IPS DF 6.9 (cell line): ENCODE data around the gene CSRNP3.
"Not testable (repeated sequence)": the region's sequence is repeated elsewhere in the genome, so short reads cannot be mapped to it uniquely, and the experiment has no call there.

ENCODE experiments used
- DNase-seq: peaks from one replicate; pipeline ENCODE4 v3.0.0-alpha.2; 2013; ENCODE audit warnings: low read depth, low spot score
- H3K27ac ChIP-seq: one replicate; pipeline ENCODE4 v1.5.1; 2013; ENCODE audit warnings: low read length, control low read depth
- H3K27me3 ChIP-seq: 2 replicates; pipeline ENCODE4 v1.6.1; 2013; ENCODE audit warnings: mild to moderate bottlenecking, low read length; ENCODE audit not compliant: control insufficient read depth, insufficient read depth
- H3K36me3 ChIP-seq: 2 replicates; pipeline ENCODE4 v1.6.1; 2013; ENCODE audit warnings: low read length; ENCODE audit not compliant: control insufficient read depth, insufficient read depth
- H3K4me1 ChIP-seq: 2 replicates; pipeline ENCODE4 v1.6.1; 2013; ENCODE audit warnings: low read length; ENCODE audit not compliant: control insufficient read depth, insufficient read depth
- H3K4me3 ChIP-seq: 2 replicates; pipeline ENCODE4 v1.5.1; 2013; ENCODE audit warnings: mild to moderate bottlenecking, low read length
- H3K9me3 ChIP-seq: 2 replicates; pipeline ENCODE4 v1.6.1; 2013; ENCODE audit warnings: low read length, inconsistent platforms; ENCODE audit not compliant: control insufficient read depth, insufficient read depth
- WGBS: extraction: QIAGEN DNeasy Blood & Tissue Kit; methylation state at CpG from one replicate; pipeline ENCODE4 v1.1.7; 2013; ENCODE audit warnings: mixed read lengths, missing lambda C conversion rate; ENCODE audit not compliant: insufficient read length, insufficient coverage; 5-methylcytosine and 5-hydroxymethylcytosine counted together

CSRNP3 gene

DNA sequence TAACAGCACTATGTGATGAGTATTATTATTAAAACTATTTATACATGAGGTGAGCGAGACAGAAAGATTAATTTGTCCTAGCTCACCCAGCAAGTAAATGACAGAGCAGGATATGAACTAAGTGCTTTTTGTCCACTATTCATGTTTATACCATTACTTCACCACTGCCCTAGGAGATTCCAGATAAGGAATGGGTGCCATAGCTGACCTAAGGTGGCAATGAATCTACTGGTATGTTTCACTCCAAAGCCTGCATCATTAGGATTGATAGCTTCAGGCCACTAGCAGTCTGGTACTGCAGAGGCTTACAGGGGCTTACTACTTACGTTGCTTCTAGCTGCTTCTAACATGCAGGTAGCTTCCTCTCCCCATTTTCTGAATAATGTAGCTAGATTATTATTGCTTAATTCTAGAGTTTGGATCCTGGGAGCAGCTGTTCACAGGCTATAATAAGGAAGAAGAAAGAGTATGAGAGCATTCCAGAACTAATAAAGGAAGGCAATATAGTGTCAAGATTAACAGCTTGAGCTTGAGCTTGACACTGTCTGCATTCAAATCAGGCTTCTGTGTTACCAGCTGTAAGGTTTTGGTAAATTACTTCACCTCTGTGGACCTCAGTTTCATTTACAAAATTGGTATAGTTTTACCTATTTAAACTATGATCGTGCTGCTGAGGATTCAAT lies 170.9 kb downstream of the CSRNP3 start:
- WGBS: no CpG with 5 or more reads among the region's 3 CpGs
- no peak for DNase-seq

GRCh38 chr2:165645930-165646831 lies 176.7 kb downstream of the CSRNP3 start:
- no peaks in the 10 kb centered on the region for H3K4me1 ChIP-seq
- H3K27me3 ChIP-seq: no peaks in the 10 kb centered on the region
- H3K27ac ChIP-seq: no peak overlapping the region
- H3K9me3 ChIP-seq: no peaks in the 10 kb centered on the region; the same call in 1 of the 2 replicates
- H3K4me3 ChIP-seq: no peak overlapping the region
- DNase-seq: no peak
- H3K36me3 ChIP-seq: no peaks in the 10 kb centered on the region; the same call in 1 of the 2 replicates
- no CpG with 5 or more reads among the region's 7 CpGs for WGBS

More for the DNA sequence above, 170.9 kb downstream of the CSRNP3 start:
- Histone ChIP-seq H3K27me3 (no peaks in the 10 kb centered on the region), H3K4me3 (no peak overlapping the region), H3K36me3 (no peaks in the 10 kb centered on the region; the same call in 1 of the 2 replicates), H3K27ac (no peak overlapping the region), H3K4me1 (no peaks in the 10 kb centered on the region), H3K9me3 (no peaks in the 10 kb centered on the region; the same call in 1 of the 2 replicates)

- H3K27ac ChIP-seq: no peak overlapping the region
- no peaks in the 10 kb centered on the region for H3K27me3 ChIP-seq
- H3K9me3 ChIP-seq: no peaks in the 10 kb centered on the region; the same call in 1 of the 2 replicates
- no peaks in the 10 kb centered on the region for H3K4me1 ChIP-seq
- no peak overlapping the region for H3K4me3 ChIP-seq
- no peaks in the 10 kb centered on the region; the same call in 1 of the 2 replicates for H3K36me3 ChIP-seq
- no peak for DNase-seq
- no CpG with 5 or more reads among the region's 2 CpGs for WGBS
These were observed 177.9 kb downstream of the CSRNP3 start for GRCh38 chr2:165647409-165647808.

GRCh38 chr2:165648801-165649200 lies 179.3 kb downstream of the CSRNP3 start:
- Histone ChIP-seq H3K36me3 (no peaks in the 10 kb centered on the region), H3K4me1 (no peaks in the 10 kb centered on the region), H3K4me3 (no peak overlapping the region), H3K27ac (no peak overlapping the region), H3K27me3 (no peaks in the 10 kb centered on the region), H3K9me3 (no peaks in the 10 kb centered on the region)
- no CpG with 5 or more reads among the region's 4 CpGs for WGBS
- DNase-seq: no peak

- WGBS: no CpG with 5 or more reads among the region's 2 CpGs
- Histone ChIP-seq H3K9me3 (no peaks in the 10 kb centered on the region), H3K4me1 (no peaks in the 10 kb centered on the region), H3K27me3 (no peaks in the 10 kb centered on the region), H3K27ac (no peak overlapping the region), H3K4me3 (no peak overlapping the region), H3K36me3 (no peaks in the 10 kb centered on the region)
- DNase-seq: no peak
These were observed 181.7 kb downstream of the CSRNP3 start for GRCh38 chr2:165651233-165651632.

GRCh38 chr2:165655661-165656060 lies 186.2 kb downstream of the CSRNP3 start:
- WGBS: no CpG with 5 or more reads among the region's 6 CpGs
- Histone ChIP-seq H3K27me3 (no peaks in the 10 kb centered on the region), H3K4me1 (no peaks in the 10 kb centered on the region), H3K27ac (no peak overlapping the region), H3K9me3 (no peaks in the 10 kb centered on the region), H3K4me3 (no peak overlapping the region), H3K36me3 (no peaks in the 10 kb centered on the region)
- no peak for DNase-seq

DNA sequence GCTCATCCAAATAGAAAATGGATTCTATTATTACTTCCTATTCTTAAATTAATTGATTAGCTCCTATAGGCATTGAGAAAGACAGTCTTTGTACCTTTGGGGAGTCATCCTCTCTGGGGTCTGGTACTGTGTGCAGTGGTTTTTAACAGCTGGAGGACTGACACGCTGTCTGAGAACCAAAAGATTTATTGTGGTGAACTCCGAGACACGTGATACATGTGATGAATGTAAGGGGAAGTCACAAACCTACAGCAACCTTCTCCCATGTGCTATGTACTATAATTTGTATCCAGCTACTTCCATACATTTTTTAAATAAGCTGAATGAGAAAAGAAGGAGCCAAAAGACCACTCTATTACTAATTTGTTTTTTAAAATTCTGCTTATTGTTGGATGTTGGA lies 190.9 kb downstream of the CSRNP3 start:
- WGBS: no CpG with 5 or more reads among the region's 3 CpGs
- DNase-seq: no peak
- H3K4me3 ChIP-seq: no peak overlapping the region

GRCh38 chr2:165662720-165663119 lies 193.2 kb downstream of the CSRNP3 start:
- Histone ChIP-seq H3K4me1 (no peaks in the 10 kb centered on the region), H3K27ac (no peak overlapping the region), H3K27me3 (no peaks in the 10 kb centered on the region), H3K9me3 (no peaks in the 10 kb centered on the region), H3K36me3 (no peaks in the 10 kb centered on the region), H3K4me3 (no peak overlapping the region)
- DNase-seq: no peak

More for the DNA sequence above, 190.9 kb downstream of the CSRNP3 start:
- H3K36me3 ChIP-seq: no peaks in the 10 kb centered on the region
- no peaks in the 10 kb centered on the region for H3K27me3 ChIP-seq
- H3K27ac ChIP-seq: no peak overlapping the region
- H3K9me3 ChIP-seq: no peaks in the 10 kb centered on the region
- no peaks in the 10 kb centered on the region for H3K4me1 ChIP-seq

- no peak for DNase-seq
- Histone ChIP-seq H3K27me3 (no peaks in the 10 kb centered on the region), H3K36me3 (no peaks in the 10 kb centered on the region), H3K9me3 (no peaks in the 10 kb centered on the region), H3K27ac (no peak overlapping the region), H3K4me1 (no peaks in the 10 kb centered on the region), H3K4me3 (no peak overlapping the region)
- no CpG with 5 or more reads among the region's 2 CpGs for WGBS
These were observed 196.1 kb downstream of the CSRNP3 start for GRCh38 chr2:165665614-165666013.

GRCh38 chr2:165666073-165666472 lies 196.6 kb downstream of the CSRNP3 start:
- DNase-seq, H3K4me1 ChIP-seq, H3K9me3 ChIP-seq, H3K36me3 ChIP-seq, H3K27me3 ChIP-seq, H3K4me3 ChIP-seq, H3K27ac ChIP-seq: not testable (repeated sequence)
